GM18858 (cell line): ENCODE measurements around the gene FAM72A.
"Not testable (repeated sequence)": the region's sequence is repeated elsewhere in the genome, so short reads cannot be mapped to it uniquely, and the experiment has no call there.

ENCODE experiments used
- ATAC-seq: cut with Tn5 transposase; IDR thresholded peaks from one replicate; pipeline ENCODE4 v1.9.1; 2021; ENCODE audit not compliant: unreplicated experiment

FAM72A gene

DNA sequence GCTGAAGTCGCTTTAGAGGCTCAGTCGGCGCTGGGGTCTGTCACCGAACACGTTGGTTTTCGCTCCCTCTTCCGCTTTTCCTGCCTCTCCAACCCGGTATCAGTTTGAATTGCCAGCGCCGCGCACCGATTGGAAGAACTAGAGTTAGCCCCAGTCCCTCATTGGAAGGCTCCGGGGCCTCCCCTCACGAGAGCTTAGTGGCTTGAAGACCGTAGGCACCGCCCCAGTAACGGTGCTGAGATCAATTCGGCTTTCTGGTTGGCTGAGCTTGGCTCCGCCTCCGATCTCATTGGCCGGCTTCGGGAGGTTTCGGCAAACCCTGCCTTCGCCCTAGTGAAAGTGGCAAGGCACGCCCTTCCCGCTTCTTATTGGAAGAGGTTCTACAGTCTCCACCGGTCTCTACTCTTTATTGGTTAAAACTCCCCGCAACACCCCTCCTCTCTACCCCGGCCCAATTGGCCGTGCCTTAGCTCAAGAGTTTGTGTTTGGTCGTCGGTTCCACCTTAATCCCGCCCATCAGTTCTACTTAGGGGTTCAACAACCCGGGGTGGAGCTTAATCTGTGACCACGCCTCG, at the start of gene FAM72A:
Gene FAM72A (minus strand): TSS at position 51 of the 575 bp plus-strand sequence. CDS start 814 bp downstream, outside the sequence.
- peak; percentile 82 for ATAC-seq

DNA sequence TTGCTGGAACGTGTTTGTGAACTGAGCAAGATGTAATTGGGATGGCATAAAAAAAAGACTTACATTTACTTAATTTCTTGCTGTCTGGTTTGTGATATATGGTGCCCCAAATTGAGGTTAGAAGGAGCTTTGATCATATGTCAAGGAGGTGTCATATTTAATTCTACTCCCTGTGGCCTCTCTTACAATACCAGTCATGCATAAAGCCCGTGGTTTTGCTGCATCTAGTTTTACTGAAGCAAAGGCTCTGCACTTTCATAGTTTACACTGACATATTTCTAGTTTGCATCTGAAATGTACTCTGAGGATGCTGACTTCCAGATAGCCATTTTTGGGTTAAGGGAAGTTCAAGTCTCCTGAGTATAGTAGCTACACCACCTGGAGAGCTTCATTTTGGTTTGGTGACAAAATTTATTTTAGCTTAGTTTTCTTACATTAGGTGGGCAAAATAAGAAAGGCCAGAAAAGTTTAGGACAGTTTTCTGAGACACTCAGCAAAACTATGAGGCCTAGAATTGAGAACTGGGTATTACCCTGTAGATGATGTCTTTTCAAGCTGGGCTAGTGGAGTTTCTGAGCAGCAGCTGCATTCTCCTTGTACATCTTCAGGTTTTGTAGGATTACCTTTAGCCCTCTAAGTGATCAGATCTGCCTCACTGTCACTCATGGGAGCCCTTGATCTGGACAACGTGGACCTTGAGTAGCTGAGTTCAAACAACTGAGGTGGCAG, 48.5 kb upstream of the FAM72A start:
- peak; percentile 58 for ATAC-seq

DNA sequence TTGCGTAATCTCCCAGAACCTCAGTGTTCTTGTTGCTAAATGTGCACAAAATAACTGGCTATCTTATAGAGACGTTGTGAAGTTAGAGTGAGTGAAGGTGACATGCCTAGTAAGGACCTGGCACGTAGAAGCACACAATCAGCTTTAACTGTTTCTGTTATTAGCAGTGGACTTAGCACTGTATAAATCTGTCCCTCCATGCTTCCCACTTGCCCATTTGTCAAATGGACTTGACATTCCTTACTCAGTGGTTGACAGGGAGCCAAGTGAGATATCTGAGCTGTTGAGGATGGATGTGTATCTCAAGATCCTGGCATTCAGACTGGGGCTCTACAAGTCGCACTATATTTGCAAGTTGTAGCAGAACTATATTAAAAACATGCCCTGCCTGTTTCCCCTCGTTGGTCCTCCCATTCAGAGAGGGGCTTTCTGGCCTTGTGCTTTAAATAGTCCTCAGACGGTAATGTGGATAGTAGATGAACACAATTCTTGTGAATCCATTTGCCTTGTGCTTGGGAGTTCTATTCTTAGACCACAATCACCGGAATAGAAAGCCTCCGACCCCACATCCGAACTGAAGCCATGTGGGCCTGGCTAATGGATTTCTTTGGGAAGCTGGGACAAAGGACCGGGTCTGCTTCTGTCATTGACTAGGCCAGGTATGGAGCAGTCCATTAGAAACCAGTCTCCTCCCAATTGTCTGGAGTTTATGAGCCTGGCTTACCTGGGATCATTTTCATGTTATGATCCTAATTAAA, 43.7 kb upstream of the FAM72A start:
- ATAC-seq = not testable (repeated sequence)

DNA sequence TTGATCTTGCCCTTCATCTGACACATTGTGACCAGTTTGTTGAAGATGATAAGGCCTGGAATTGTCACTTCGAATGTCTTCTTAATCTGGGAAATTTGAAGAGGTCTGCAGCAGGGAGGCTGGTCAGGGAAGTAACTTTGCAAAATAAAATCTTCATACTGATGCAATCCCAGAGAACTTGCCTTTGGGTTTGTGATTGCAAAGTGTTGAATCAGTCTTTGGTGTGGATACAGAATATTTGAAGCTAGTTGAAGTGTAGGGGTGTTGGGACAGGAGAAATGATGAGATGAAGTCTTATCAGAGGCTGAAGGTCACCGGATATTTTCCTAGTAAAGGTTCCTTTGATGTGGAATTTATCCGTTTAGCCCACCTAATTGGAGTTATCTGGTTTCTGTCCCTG, 42.8 kb upstream of the FAM72A start:
- ATAC-seq = not testable (repeated sequence)

DNA sequence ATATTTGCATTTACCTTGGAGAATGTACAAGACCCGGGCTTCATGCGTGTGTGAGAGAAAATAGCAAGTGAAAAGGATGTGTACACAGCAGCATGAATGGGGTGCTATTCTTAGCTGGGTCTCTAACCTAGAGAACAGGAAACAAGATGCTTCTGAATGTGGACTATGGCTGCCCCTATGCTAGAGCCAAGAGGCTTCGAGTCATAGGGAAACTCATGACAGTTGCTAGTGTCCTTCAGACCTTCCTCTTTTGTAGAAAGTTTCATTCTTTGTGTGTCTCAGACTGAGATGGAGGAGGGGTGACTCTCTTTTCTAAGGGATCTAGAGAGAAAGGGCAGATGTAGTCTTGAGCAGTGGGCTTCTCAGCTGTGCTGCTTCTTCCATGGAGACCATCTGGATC, 40.7 kb upstream of the FAM72A start:
- peak; percentile 98 for ATAC-seq

DNA sequence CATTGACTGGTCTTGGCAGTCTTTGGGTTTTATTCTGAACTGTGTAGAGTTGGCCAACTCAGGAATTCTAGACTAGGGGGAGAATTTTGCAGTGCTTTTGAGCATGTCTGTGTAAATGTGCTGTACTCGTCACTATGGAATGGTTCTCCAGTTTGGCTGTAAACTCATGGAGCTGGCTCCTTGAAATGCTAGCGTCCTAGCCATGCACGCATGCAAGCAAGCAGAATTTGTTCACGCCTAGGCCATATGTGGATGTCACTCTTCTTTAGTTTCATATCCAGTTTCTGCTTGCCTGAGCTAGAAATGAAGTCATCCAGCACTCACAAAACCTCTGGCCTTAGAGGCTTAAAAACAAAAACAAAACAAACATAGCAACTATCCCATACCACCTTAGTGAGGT, 37.6 kb upstream of the FAM72A start:
- peak; percentile 38 for ATAC-seq

DNA sequence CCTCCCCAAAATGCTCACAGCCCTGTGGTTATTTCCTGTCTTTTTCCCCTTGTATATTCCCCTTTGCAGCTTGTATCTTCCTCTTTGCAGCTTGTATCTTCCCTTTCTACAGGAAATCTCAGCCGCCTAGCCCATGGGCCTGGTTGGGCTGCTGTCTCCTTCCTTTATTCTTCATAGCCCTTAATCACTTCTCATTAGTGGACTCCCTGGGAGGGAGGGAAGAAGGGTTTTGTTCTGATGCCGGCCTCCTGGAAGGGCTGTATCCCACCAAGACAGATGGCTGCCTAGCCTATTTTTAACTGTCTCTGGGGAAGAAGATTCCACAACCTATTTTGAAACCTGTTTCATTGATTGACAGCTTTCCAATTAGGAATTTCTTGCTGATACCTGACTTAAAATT, 32.6 kb upstream of the FAM72A start:
- not testable (repeated sequence) for ATAC-seq

DNA sequence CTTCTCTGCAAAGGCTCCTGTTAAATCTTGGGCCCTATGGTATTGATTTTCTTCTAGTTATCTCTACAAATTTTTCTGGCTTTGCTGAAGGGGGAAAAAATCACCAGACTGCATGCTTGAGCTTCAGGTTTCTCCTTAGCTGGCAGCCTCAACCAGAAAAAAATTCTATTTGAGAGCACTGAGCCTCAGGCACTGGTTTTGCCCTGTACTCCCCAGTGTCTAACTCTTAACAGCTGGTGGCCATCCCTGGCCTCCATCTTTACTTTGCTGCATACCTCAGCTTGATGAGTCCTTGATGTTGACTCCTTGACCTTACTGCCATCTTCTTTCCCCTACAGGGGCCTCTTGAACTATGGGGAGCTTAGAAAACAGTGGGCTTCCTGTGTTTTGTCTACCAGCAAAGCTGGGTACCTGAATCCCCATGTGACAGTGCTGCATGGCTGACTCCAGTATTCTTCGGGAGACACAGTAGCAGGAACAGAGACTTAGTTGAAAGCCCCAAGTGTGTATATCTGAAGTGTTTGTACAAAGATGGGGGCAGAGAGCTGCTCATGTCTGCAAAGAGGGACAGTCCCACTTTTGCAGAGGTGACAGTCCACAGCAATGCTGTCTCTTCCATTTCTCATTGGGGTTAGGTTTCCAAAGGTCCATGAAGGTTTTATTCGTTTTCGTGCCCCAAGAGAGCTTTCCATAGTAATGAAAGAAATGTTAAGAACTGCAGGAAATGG, 31.7 kb upstream of the FAM72A start:
- ATAC-seq = not testable (repeated sequence)

DNA sequence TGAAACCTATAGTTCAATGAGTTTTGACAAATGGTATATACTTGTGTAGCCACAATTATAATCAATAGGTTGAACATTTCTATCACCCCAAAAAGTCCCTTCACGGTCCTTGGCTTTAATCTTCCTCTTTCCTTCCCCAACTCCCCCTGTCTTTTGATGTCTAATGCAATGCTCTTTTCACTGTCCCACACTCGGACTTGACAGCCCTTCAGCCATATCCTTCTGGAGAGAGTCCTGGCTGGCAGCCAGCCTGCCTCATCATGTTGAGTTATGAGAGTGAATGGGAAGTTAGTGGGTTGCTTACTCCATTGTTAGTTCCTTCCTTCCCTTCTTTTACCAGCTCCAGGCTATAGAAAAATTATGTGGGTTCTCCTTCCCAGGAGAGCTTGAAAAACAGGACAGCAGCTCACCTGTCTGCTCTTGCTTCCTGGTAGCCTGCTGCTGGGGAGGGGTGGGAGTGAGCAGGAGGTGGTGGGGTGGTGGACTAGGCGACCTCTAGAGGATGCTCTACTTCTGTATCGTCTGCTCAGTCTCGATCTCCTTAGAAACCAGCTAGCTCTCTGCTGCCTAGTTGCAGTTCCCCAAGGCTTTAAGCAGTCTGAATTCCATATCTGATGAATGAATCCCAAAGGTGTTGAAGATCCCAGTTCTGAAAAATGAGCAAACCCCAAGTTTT, 30.5 kb upstream of the FAM72A start:
- ATAC-seq = not testable (repeated sequence)

DNA sequence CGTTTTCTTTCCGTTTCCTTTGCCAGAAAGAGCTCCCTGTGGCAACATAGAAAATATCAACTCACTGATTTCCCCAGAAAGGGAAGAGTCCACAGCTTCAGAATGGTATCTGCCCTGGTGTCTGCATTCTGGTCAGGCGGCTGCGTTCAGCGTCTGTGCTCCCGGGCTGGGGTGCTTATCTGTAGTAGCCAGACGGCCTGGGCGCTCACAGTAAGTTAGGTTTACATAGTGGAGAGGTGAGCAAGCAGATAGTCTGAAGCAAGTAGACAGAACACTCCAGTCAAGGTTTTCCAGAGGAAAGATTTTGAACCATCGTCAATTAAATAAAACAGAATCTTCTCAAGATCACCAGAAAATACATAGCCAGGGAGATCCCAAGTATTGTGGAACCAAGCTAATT, 29.4 kb upstream of the FAM72A start:
- ATAC-seq = not testable (repeated sequence)

DNA sequence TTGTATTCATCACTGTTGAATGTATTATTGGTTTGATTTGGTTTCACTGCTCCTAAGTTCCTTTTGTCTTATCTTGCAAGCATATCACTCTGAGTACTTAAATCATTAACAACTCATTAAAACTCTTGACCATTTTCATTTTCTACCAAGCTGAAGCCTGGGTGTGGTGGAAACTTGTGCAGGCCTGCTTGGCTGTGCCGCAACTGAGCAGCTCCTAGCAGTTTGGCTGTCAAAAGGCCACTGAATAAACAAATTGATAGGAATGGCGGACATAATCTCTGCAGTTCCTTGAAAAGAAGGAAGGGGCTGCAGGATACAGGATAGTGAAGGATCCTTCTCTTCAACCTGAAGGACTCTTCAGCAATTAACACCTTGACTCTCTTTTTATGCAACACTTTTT, 26.6 kb upstream of the FAM72A start:
- ATAC-seq = not testable (repeated sequence)

DNA sequence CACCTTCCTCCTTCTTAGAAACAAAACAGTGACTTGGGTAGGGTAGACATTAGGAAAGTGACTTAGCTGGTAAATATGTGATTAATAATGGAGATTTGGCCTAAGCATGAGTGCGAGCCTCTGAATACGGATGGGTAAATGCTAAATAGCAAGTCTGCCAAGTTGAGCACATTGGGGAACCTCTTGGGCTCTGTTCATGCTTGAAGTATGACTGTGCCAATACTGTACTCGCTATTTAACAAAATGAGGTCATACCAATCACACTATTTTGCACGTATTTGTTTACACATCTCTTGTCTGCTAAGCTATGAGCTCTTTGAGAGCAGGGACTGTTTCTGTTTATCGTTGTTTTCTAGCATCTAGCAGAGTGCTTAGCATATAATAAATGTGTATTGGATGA, 24.2 kb upstream of the FAM72A start:
- ATAC-seq = not testable (repeated sequence)

DNA sequence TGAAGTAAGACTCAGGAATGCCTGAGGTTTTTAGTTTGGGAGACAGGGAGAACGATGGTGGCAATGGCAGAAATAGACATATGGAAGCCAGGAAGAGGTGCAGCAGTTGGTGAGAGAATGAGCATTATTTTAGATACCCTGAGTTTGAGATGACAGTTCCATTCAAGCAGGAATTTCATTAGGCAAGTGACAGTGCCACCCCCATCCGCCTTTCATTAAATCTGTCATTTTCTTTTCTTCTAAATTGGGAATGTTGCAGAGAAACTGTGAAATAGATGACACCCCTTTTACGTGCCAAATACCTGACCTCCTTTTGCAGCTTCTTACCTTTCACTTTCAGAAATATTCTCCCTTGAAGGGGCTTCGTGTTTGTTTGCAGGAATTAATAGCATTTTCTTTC, 22.7 kb upstream of the FAM72A start:
- not testable (repeated sequence) for ATAC-seq

DNA sequence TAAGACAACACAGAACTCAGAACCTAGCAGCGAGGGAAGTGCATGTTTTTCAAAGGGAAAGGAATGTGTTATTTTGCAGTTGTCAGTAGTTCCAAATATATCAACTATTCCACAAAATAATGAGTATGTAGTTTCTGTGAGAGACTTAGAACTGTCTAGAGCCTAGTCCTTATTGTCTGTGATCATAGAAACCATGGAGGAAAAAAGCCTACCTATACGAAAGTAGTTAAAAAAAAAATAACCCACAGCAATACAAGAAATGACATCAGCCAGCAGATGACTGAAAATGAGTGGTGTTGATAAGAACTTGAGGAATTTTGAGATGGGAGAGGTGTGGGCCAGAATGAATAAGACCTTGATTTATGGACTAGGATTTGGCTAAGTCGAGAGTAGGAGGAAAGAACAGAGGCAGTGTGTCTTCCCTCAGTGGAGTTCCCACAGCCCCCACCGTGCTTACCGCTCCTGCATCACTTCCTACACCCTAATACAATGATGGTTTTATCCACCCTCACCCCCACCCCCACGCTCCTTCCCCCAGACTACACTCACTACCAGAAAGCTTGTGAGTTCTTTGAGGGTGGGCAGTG, 21.6 kb upstream of the FAM72A start:
- ATAC-seq = not testable (repeated sequence)

DNA sequence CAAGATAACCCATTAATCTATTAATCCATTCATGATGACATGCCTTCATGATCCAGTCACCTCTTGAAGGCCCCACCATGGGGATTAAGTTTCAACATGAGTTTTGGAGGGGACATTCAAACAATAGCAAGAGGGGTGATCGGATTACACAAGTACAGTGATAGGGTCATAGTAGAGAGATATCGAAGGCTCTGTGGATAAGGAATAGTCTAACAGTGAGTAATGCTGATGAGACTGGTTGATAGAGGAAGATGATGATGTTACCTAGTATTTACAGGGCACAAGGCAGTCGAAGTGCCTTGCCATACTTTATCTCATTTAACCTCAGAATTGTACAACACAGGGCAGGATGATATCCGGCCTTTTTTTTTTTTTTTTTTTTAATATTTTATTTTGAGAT, 18.9 kb upstream of the FAM72A start:
- ATAC-seq = not testable (repeated sequence)

DNA sequence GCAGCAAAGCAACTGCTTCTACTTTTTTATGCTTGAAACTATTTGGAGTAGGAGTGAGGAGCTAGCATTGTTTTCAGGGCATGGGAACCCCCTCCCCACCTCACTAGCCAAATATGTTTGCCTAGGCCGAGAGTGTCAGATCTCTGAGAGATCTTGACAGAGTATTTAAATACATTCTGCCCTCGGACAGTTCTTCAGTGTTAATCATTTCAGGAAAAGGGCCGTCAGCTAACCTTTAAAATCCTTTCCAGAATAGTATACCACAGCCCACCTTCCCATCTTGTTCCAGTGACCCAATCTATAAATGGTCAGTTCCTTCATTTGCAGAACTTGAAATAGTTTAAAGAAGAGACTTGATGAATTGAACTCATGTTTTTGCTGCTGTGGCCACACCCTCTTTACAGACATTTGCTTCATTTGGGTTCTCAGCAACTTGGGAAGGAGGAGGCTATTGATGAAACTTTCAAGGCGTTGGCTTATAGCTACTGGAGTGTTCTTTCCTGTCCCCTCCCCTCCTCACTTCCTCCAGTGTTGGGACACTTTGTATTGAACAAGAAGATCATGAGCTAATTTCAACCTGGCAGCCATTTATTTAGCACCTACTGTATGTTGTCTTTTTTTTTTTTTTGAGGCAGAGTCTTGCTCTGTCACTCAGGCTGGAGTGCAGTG, 17.8 kb upstream of the FAM72A start:
- not testable (repeated sequence) for ATAC-seq

DNA sequence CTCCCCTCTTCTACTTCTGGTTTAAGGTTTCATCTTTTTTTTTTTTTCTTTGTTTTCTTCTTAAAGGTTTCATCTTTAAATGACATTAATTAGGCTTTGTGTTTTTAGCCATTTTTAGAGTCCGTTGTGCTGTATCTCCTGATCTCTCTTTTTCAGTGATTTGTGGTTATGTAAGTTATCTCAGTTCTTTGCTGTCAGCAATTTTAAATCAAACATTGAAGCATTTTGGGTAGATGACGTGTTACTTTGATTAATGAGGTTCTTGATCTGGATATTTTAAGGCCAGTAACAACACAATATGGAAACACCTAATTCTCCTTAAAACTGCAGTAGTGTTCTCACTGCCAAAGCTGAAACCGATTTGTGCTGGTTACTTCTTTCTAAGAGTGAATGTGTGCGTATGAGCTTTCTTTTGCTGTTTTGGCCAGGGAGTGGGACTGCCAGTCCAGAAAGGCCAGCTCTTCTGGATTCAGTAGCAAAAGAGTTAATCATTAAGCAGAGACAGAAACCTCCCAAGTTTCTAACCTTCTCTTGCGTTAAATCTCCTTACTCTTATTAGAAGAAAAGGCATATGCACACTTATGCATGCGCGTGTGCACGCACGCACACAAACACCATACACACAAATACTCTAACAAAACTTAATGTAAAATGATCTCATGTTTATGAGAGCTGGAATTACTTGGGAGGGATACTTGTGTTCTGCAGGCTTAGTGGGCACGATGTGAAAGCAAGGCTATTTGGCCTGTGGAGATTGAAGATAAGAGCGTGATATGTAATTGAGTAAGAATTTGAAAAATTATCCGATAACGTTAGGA, 17.1 kb upstream of the FAM72A start:
- not testable (repeated sequence) for ATAC-seq

DNA sequence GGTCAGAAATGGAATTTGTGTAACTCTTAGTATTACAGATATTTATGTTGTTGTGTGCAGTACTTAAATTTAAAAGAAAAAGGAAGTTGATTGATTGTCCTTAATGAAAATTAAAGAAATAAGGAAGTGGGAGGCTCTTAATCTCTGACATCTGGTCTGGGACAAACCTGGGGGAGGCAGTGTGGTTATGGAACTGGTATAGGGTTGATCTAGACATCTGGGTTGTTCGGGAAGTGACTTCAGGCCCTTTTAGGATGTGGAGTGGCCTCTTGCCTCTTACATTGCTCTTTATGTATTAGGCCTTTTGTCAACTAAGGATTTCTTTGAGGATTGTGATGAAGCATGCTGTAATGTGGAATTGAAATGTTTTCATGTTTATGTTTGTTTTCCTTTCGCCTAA, 16.1 kb upstream of the FAM72A start:
- not testable (repeated sequence) for ATAC-seq

DNA sequence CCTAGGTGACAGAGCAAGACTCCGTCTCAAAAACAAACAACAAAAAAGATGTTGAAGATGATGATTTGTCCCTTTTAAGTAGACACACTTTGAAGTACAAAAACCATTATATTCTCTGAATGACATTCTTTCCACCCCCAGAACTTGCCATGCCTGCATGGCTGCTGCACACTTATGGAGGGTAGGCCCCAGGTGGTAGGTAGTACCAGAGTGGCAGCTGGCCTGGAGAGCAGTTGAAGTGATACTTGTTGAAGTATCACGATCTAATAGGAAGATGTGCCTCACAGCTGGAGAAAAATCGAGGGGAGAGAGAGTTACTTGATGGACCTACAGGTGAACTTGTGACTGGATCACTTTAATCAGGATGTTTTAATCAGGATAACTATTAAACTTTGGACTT, 15.6 kb upstream of the FAM72A start:
- not testable (repeated sequence) for ATAC-seq
